ENCODE results near the gene OR10J4.

OR10J4 gene

GRCh38 chr1:159468321-159468720, 36.3 kb downstream of the OR10J4 start:
- Histone ChIP-seq H3K4me3 (ENCODE audit: low read depth, low read length) (no peak overlapping the region), H3K27me3 (replicated peaks) (no peaks in the 10 kb centered on the region), H3K27ac (no peak overlapping the region), H3K36me3 (replicated peaks) (no peaks in the 10 kb centered on the region)
- TF ChIP-seq CTCF (IDR thresholded peaks at IDR 0.05; ENCODE audit: low read depth, low read length, missing control alignments) = no peak
- no peak for DNase-seq
- in situ Hi-C loops (cut with HindIII; ENCODE audit: low pct_ligation_motif_present, low sequenced_read_pairs) = no loop called here

- Histone ChIP-seq H3K4me3 (ENCODE audit: low read depth, low read length) (no peak overlapping the region), H3K27ac (no peak overlapping the region), H3K27me3 (replicated peaks) (no peaks in the 10 kb centered on the region), H3K36me3 (replicated peaks) (no peaks in the 10 kb centered on the region)
- in situ Hi-C loops (cut with HindIII; ENCODE audit: low pct_ligation_motif_present, low sequenced_read_pairs) = no loop called here
- DNase-seq = no peak
- no peak for TF ChIP-seq CTCF (IDR thresholded peaks at IDR 0.05; ENCODE audit: low read depth, low read length, missing control alignments)
These were observed 38.0 kb downstream of the OR10J4 start for GRCh38 chr1:159469921-159470533.

- in situ Hi-C loops (cut with HindIII; ENCODE audit: low pct_ligation_motif_present, low sequenced_read_pairs) = no loop called here
- no peak overlapping the region for H3K27ac ChIP-seq
- H3K4me3 ChIP-seq (ENCODE audit: low read depth, low read length) = no peak overlapping the region
- DNase-seq = no peak
- no peaks in the 10 kb centered on the region for H3K27me3 ChIP-seq (replicated peaks)
- H3K36me3 ChIP-seq (replicated peaks) = no peaks in the 10 kb centered on the region
- TF ChIP-seq CTCF (IDR thresholded peaks at IDR 0.05; ENCODE audit: low read depth, low read length, missing control alignments) = no peak
These were observed 41.3 kb downstream of the OR10J4 start for GRCh38 chr1:159473335-159473734.

GRCh38 chr1:159474926-159475325, 42.9 kb downstream of the OR10J4 start:
- in situ Hi-C loops (cut with HindIII; ENCODE audit: low pct_ligation_motif_present, low sequenced_read_pairs) = no loop called here
- DNase-seq = no peak
- Histone ChIP-seq H3K36me3 (replicated peaks) (no peaks in the 10 kb centered on the region), H3K27me3 (replicated peaks) (no peaks in the 10 kb centered on the region), H3K27ac (no peak overlapping the region), H3K4me3 (ENCODE audit: low read depth, low read length) (no peak overlapping the region)
- TF ChIP-seq CTCF (IDR thresholded peaks at IDR 0.05; ENCODE audit: low read depth, low read length, missing control alignments) = no peak

Data from brain microvascular endothelial cell (primary cell).